ENCODE results near the gene BCL2.

BCL2 gene

DNA sequence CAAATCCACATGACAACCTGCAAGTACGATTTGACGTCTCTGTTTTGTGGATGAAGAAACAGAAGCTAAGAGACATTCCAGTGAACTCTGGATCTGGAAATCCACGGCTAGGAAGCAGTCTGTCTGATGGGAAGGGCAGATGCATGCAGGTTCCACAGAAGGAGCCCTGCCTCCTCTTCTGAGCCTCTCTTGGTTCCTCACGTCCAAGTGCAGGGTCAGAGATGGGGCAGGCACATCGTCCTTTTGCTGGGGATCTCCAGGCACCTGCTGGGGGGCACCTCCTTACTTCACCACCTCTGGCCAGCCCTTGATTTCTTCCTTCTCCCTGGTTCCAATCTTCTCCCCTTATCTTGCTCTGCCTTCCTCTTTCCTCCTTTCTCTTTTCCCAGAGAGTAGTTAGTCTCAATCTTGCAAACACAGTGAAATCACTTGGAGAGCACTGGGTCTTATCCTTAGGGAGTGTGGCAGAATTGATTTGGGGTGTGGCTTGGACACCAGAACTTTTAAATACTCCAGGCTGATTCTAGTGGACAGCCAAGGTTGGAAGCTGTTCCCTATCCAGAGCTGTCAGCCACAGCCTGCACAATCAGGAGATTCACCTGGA, 137.8 kb downstream of the BCL2 start:
- in situ Hi-C loops (cut with MboI; ENCODE audit: low sequenced_read_pairs, unreplicated experiment) = no loop called here
- no peak for DNase-seq (ENCODE audit: low spot score)
- TF ChIP-seq, protein P1, sequence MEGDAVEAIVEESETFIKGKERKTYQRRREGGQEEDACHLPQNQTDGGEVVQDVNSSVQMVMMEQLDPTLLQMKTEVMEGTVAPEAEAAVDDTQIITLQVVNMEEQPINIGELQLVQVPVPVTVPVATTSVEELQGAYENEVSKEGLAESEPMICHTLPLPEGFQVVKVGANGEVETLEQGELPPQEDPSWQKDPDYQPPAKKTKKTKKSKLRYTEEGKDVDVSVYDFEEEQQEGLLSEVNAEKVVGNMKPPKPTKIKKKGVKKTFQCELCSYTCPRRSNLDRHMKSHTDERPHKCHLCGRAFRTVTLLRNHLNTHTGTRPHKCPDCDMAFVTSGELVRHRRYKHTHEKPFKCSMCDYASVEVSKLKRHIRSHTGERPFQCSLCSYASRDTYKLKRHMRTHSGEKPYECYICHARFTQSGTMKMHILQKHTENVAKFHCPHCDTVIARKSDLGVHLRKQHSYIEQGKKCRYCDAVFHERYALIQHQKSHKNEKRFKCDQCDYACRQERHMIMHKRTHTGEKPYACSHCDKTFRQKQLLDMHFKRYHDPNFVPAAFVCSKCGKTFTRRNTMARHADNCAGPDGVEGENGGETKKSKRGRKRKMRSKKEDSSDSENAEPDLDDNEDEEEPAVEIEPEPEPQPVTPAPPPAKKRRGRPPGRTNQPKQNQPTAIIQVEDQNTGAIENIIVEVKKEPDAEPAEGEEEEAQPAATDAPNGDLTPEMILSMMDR (IDR thresholded peaks at IDR 0.05; ENCODE audit: borderline replicate concordance, control extremely low read depth, extremely low read depth, insufficient read depth, missing control alignments) = no peak

DNA sequence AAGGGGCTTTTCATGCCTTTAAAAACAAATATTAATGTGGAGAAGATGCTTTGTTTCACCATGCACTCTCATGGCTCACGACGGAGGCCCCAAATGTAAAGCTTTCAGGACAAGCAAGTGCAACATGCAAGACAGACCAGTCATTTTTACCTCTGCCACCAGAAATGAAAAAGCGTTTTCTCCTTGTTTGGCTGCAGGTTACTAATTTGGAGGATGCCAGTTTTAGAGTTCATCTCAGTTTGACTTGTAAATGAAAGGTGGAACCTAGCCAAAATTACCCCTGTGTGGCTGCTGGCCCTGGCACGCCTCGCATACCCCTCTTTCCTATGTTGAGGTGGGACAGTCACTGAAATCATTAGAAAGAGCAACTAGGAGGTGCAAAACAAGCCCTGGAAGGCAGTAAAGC, 138.6 kb downstream of the BCL2 start:
- no peak for DNase-seq (ENCODE audit: low spot score)
- in situ Hi-C loops (cut with MboI; ENCODE audit: low sequenced_read_pairs, unreplicated experiment) = no loop called here
- TF ChIP-seq, protein P1 (IDR thresholded peaks at IDR 0.05; ENCODE audit: borderline replicate concordance, control extremely low read depth, extremely low read depth, insufficient read depth, missing control alignments) = no peak

DNA sequence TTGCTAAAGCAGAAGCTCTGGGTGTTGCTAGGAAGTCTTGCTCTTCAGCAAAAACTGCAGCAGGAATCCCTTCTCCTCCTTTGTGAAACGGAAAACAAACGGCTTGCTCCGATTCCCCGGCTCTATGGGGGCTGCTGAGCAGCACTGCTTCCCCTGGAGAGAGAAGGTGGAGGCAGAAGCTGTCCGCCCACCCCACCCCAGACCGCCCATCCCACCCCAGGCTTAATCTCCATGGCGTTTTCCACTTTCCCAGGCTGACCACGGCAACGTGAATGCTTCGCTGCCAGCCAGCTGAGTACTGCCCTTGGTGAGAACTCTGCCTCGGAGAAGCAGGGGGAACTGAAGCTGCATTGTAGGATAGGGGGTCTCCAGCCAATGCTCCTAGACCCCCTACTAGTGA, 139.2 kb downstream of the BCL2 start:
- DNase-seq (ENCODE audit: low spot score) = no peak
- TF ChIP-seq, protein P1 (IDR thresholded peaks at IDR 0.05; ENCODE audit: borderline replicate concordance, control extremely low read depth, extremely low read depth, insufficient read depth, missing control alignments) = no peak
- in situ Hi-C loops (cut with MboI; ENCODE audit: low sequenced_read_pairs, unreplicated experiment) = no loop called here

DNA sequence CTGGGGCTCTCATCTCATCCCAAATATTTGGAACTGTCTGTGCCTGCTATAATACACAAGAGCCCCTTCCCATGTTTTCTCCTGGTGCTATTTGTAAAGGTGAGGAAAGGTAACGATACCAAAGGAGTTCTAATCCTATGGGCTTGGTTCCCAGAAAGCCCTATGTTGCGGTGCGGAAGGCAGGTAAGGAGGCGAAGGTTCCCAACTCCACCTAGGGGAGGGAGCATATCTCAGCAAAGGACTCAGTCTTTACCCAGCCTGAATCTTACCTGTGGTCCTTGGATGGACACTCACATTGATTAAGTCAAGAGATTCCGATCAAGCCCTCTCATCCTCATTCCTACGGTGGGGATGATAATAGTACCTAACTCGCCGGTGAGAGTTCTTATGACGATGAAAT, 140.1 kb downstream of the BCL2 start:
- in situ Hi-C loops (cut with MboI; ENCODE audit: low sequenced_read_pairs, unreplicated experiment) = no loop called here
- DNase-seq (ENCODE audit: low spot score) = no peak
- TF ChIP-seq, protein P1 (IDR thresholded peaks at IDR 0.05; ENCODE audit: borderline replicate concordance, control extremely low read depth, extremely low read depth, insufficient read depth, missing control alignments) = no peak

DNA sequence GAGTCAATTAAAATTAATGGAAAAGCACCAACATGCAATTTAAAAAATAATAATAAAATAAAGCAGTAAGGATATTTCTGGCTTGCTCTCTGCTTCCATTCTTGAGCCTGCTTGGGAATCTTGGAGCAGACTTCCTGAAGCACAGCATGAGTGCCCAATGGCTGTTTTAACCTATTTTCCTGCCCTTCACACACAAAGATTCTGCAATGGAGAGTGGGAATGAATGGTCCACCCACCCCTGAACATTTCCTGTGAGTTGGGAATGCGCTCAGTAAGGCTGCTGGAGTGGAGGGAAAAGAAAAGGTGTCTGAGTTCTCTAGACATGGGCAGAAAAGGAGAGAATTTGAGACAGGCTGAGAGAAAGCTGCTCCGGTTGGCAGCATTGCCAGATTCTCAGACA, 140.6 kb downstream of the BCL2 start:
- DNase-seq (ENCODE audit: low spot score) = no peak
- TF ChIP-seq, protein P1 (IDR thresholded peaks at IDR 0.05; ENCODE audit: borderline replicate concordance, control extremely low read depth, extremely low read depth, insufficient read depth, missing control alignments) = no peak
- in situ Hi-C loops (cut with MboI; ENCODE audit: low sequenced_read_pairs, unreplicated experiment) = no loop called here

DNA sequence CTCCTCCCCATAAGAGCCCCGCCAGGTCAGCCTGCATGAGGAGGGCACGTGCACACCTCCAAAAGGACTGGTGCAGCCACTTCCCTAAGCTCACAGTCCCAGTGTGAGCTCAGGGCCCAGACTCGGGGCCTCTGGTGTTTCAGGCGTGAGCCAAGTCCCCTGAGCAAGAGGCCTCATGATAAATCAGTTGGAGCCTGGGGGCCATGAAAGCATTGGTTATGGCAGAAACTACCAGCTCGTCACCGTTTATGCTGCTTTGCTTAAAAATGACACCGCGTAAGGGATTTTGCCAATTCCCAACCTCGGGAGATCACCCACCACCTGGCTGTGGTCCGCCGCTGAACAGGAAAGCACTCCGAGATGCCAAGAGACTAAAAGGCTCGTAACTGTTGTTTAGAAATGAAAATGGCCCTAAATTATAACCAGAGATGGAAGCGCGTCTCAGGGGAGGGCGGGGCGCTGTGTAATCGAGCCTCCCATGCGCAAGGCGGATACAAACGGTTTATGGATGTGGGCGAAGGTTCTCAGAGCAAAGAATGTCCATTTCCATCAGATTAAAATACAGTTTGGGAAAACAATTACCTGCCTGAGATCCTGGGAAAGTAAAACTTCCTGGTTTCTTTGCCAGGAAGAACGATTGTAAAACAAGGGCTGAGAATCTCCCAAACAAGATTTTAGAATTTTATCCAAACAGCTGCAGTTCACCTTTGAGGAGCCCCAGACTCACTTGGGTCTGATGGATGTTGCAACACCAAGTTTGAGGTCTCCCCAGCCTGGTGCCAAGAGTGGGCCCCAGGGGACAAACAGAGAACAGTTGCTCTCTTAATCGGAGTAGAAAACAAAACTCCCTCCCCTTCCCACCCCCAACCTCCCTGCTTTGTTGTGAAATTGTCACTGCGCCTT, 141.4 kb downstream of the BCL2 start:
- DNase-seq (ENCODE audit: low spot score) = no peak
- TF ChIP-seq, protein P1 (IDR thresholded peaks at IDR 0.05; ENCODE audit: borderline replicate concordance, control extremely low read depth, extremely low read depth, insufficient read depth, missing control alignments) = no peak
- in situ Hi-C loops (cut with MboI; ENCODE audit: low sequenced_read_pairs, unreplicated experiment) = no loop called here
